ENCODE results near the gene LRIT3. TPM values are rescaled to one million over a fixed set of nuclear protein-coding genes. Genes with fewer than 3 reads are reported as not detected.

The LRIT3 gene
- total and polyA plus RNA-seq, 2 of the 13 experiments (the other 11 are each of a cell fraction or from before 2014, with no cell fraction given), result 0.03 TPM; not detected in 1

GRCh38 chr4:109821185-109821584, 26.7 kb upstream of the LRIT3 start (continued):
- no peak for TF ChIP-seq BCLAF1 (IDR thresholded peaks at IDR 0.05)

- H3K9me3 ChIP-seq (ENCODE audit: low read length), result no peaks in the 10 kb centered on the region
- no peak overlapping the region for H3K4me2 ChIP-seq (ENCODE audit: low read depth, low read length)
- intact Hi-C loops (cut with micrococcal nuclease; ENCODE audit: unreplicated experiment) (loop anchor here (1.0 to 5.0 kb wide), 2 partner anchors 151 to 404 kb away; no protein-coding TSS in a partner anchor), in situ Hi-C loops (cut with HindIII; ENCODE audit: extremely low pct_ligation_motif_present, low pct_unique_long_range_greater_than_20kb) (no loop called here)
- ATAC-seq, result peak; percentile 57; the same call in 2 of the 3 replicates
- H3K27me3 ChIP-seq (ENCODE audit: control insufficient read depth in 1 of 2, insufficient read depth in 2 of 2, low read length in 2 of 2), result no peaks in the 10 kb centered on the region
- no peaks in the 10 kb centered on the region for H3K4me1 ChIP-seq (ENCODE audit: insufficient read depth, low read length)
- no peaks in the 10 kb centered on the region for H3K79me2 ChIP-seq (ENCODE audit: insufficient read depth, low read length)
- H3K36me3 ChIP-seq (replicated peaks in 1 of 2; ENCODE audit: control insufficient read depth in 1 of 2, insufficient read depth in 2 of 2, low read length in 2 of 2), result peaks cover 3 to 20% of the 10 kb centered on the region in 2 experiments; a peak in 4 of 5 replicates
- ChIA-PET POLR2A (no interaction called here), CTCF (ENCODE audit: low intra/inter-chr PET ratio, low total read pairs) (interaction anchor here (1.2 to 1.4 kb wide), 2 partner anchors 123 to 399 kb away, joined by 3 read pairs; partner anchors contain the start of gene CASP6)
- H3K9ac ChIP-seq (ENCODE audit: insufficient read depth, low read depth, low read length), result no peak overlapping the region
- no peak overlapping the region for H3K4me3 ChIP-seq (replicated peaks in 1 of 3; ENCODE audit: insufficient read depth in 1 of 3, low read depth in 2 of 3, low read length in 3 of 3)
- no TSS peak for BruUV-seq (replicated peaks)
- H2AFZ ChIP-seq (ENCODE audit: low read length), result no peak overlapping the region
- FAIRE-seq, result peak; percentile 15
- no peak overlapping the region for H3K27ac ChIP-seq (ENCODE audit: extremely low read length, insufficient read depth, low read length)
- no peaks in the 10 kb centered on the region; the same call in 1 of the 2 replicates for H4K20me1 ChIP-seq (ENCODE audit: insufficient read depth, low read length)
- no peak for DNase-seq (ENCODE audit: low spot score)
- no peak for TF ChIP-seq ZNF281 (CRISPR knock-in tag; IDR thresholded peaks at IDR 0.05; ENCODE audit: borderline replicate concordance)
- TF ChIP-seq GMEB2 (CRISPR knock-in tag; IDR thresholded peaks at IDR 0.05; ENCODE audit: low read depth), result no peak
- TF ChIP-seq ZBTB26 (CRISPR knock-in tag; IDR thresholded peaks at IDR 0.05; ENCODE audit: borderline replicate concordance), result no peak
- TF ChIP-seq TAF1 (CRISPR knock-in tag; IDR thresholded peaks at IDR 0.05), result no peak
- TF ChIP-seq BRCA1 (CRISPR knock-in tag; IDR thresholded peaks at IDR 0.05), result no peak
- TF ChIP-seq SMC3 (IDR thresholded peaks at IDR 0.05; ENCODE audit: low read length), result 0 out of 2 replicates have a peak, but pooled peaks have one; percentile 13
- TF ChIP-seq SNAI1 (CRISPR knock-in tag; IDR thresholded peaks at IDR 0.05; ENCODE audit: borderline replicate concordance), result no peak
- TF ChIP-seq ZNF34 (CRISPR knock-in tag; IDR thresholded peaks at IDR 0.05; ENCODE audit: borderline replicate concordance), result no peak
- no peak for TF ChIP-seq ZSCAN30 (CRISPR knock-in tag; IDR thresholded peaks at IDR 0.05)
- TF ChIP-seq TFDP2 (CRISPR knock-in tag; IDR thresholded peaks at IDR 0.05), result no peak
Observed at GRCh38 chr4:109826719-109827118, 21.2 kb upstream of the LRIT3 start.

Data from HepG2 (cell line).